H1 (cell line): ENCODE measurements around the gene PLAC9. TPM values are rescaled to one million over a fixed set of nuclear protein-coding genes. Genes with fewer than 3 reads are reported as not detected.

Source experiments
- CTCF ChIA-PET: fragments of 300-600 bp; sonication (Branson Sonifier 250); formaldehyde crosslinking; loops from one replicate; lab custom pipeline; 2021; ENCODE audit not compliant: partially characterized antibody; lab: Charles Lee
- POLR2A ChIA-PET: fragments of 300-600 bp; sonication (Branson Sonifier 250); formaldehyde crosslinking; loops from one replicate; lab custom pipeline; 2021; ENCODE audit warnings: inconsistent platforms; ENCODE audit not compliant: partially characterized antibody; lab: Charles Lee
- DNase-seq, 2 experiments: peaks; one replicate each; pipeline versions ENCODE4 v3.0.0 to v3.0.0-alpha.2; 2010 to 2022; ENCODE audit warnings: low spot score in 2 of 2, low read depth in 1 of 2, mixed read lengths in 1 of 2
- FAIRE-seq: peaks from 2 replicates; lab custom pipeline; 2011; peaks lifted over from hg19 to GRCh38; lab: Jason Lieb, UNC
- H2AFZ ChIP-seq: 2 replicates; pipeline ENCODE4 v1.8.1; 2012; ENCODE audit warnings: low read length, inconsistent platforms
- H2AK5ac ChIP-seq: 2 replicates; pipeline ENCODE4 v1.6.1; 2013; ENCODE audit warnings: low read depth, low read length
- H2BK120ac ChIP-seq: replicated peaks from 2 replicates; pipeline ENCODE3; 2013; ENCODE audit warnings: low read depth, low read length, inconsistent platforms
- H2BK12ac ChIP-seq: 2 replicates; pipeline ENCODE4 v1.6.1; 2013; ENCODE audit warnings: low read depth, low read length
- H2BK15ac ChIP-seq: 2 replicates; pipeline ENCODE4 v1.6.1; 2013; ENCODE audit warnings: low read length
- H2BK20ac ChIP-seq: 2 replicates; pipeline ENCODE4 v1.6.1; 2013; ENCODE audit warnings: low read length
- H2BK5ac ChIP-seq: 2 replicates; pipeline ENCODE4 v1.6.1; 2013; ENCODE audit warnings: low read depth, low read length
- H3K14ac ChIP-seq: 2 replicates; pipeline ENCODE4 v1.6.1; 2013; ENCODE audit warnings: inconsistent platforms; ENCODE audit not compliant: insufficient read length
- H3K18ac ChIP-seq: 2 replicates; pipeline ENCODE4 v1.6.1; 2013; ENCODE audit warnings: low read length; ENCODE audit errors: extremely low read depth
- H3K23ac ChIP-seq: 2 replicates; pipeline ENCODE4 v1.6.1; 2013; ENCODE audit warnings: inconsistent platforms; ENCODE audit not compliant: insufficient read length
- H3K23me2 ChIP-seq: 2 replicates; pipeline ENCODE4 v1.6.1; 2013; ENCODE audit warnings: low read depth, low read length
- H3K27ac ChIP-seq: 2 replicates; pipeline ENCODE4 v1.6.1; 2011; ENCODE audit warnings: low read depth, low read length, inconsistent platforms
- H3K27me3 ChIP-seq, 4 experiments: replicated peaks in 1 of 4; 1 replicate in 1 of 4; 2 replicates in 3 of 4; pipeline versions ENCODE4 v1.6.1 to v1.8.1; 2011 to 2013; ENCODE audit warnings: low read length in 3 of 4, mild to moderate bottlenecking in 3 of 4, inconsistent platforms in 2 of 4, mixed read lengths in 2 of 4, moderate library complexity in 1 of 4; ENCODE audit not compliant: control insufficient read depth in 3 of 4, insufficient read depth in 3 of 4; ENCODE audit errors: extremely low read depth in 1 of 4
- H3K36me3 ChIP-seq, 4 experiments: 2 replicates each; pipeline versions ENCODE4 v1.6.1 to v1.8.1; 2011 to 2013; ENCODE audit warnings: mild to moderate bottlenecking in 4 of 4, low read length in 3 of 4, moderate library complexity in 2 of 4, control low read depth in 1 of 4, inconsistent platforms in 1 of 4; ENCODE audit not compliant: insufficient read depth in 4 of 4, control insufficient read depth in 2 of 4
- H3K4ac ChIP-seq: replicated peaks from 2 replicates; pipeline ENCODE3; 2013; ENCODE audit warnings: low read length, low read depth, mixed read lengths, inconsistent platforms; ENCODE audit not compliant: insufficient read length
- H3K4me1 ChIP-seq, 4 experiments: replicated peaks in 1 of 4; 1 replicate in 1 of 4; 2 replicates in 3 of 4; pipeline versions ENCODE4 v1.6.1 to v1.8.1; 2011 to 2013; ENCODE audit warnings: low read length in 3 of 4, inconsistent platforms in 2 of 4, mixed read lengths in 1 of 4; ENCODE audit not compliant: insufficient read depth in 4 of 4, control insufficient read depth in 3 of 4
- H3K4me2 ChIP-seq, 2 experiments: 2 replicates each; pipeline versions ENCODE4 v1.6.1 to v1.8.1; 2011 to 2013; ENCODE audit warnings: low read depth in 2 of 2, low read length in 2 of 2, control low read depth in 1 of 2, inconsistent platforms in 1 of 2, mild to moderate bottlenecking in 1 of 2; ENCODE audit not compliant: insufficient read depth in 1 of 2
- H3K4me3 ChIP-seq, 4 experiments: fragments of 200-600, 300-600 bp in 1 of 4; sonication (generic), shearing (Covaris generic), sonication (Bioruptor Twin) in 1 of 4; 2 replicates each; pipeline versions ENCODE4 v1.5.1 to v1.8.1; 2011 to 2016; ENCODE audit warnings: low read length in 4 of 4, low read depth in 3 of 4, control low read depth in 2 of 4, inconsistent platforms in 2 of 4, mild to moderate bottlenecking in 2 of 4, mixed read lengths in 1 of 4, moderate library complexity in 1 of 4; ENCODE audit not compliant: insufficient read depth in 2 of 4; ENCODE audit errors: extremely low read depth in 1 of 4
- H3K56ac ChIP-seq: replicated peaks from 2 replicates; pipeline ENCODE3; 2013; ENCODE audit warnings: low read depth, mild to moderate bottlenecking, mixed read lengths, low read length, inconsistent platforms; ENCODE audit not compliant: insufficient read length
- H3K79me1 ChIP-seq: 2 replicates; pipeline ENCODE4 v1.6.1; 2013; ENCODE audit warnings: low read depth, low read length, control low read depth
- H3K79me2 ChIP-seq, 2 experiments: 2 replicates each; pipeline versions ENCODE4 v1.6.1 to v1.8.1; 2012 to 2013; ENCODE audit warnings: low read length in 2 of 2, mild to moderate bottlenecking in 2 of 2, inconsistent platforms in 1 of 2; ENCODE audit not compliant: insufficient read depth in 2 of 2, control insufficient read depth in 1 of 2
- H3K9ac ChIP-seq, 4 experiments: replicated peaks in 1 of 4; 1 replicate in 1 of 4; 2 replicates in 3 of 4; pipeline versions ENCODE4 v1.6.1 to v1.8.1; 2011 to 2013; ENCODE audit warnings: low read depth in 3 of 4, low read length in 3 of 4, control low read depth in 2 of 4, mild to moderate bottlenecking in 2 of 4, moderate library complexity in 2 of 4, inconsistent platforms in 1 of 4; ENCODE audit errors: extremely low read depth in 1 of 4
- H3K9me3 ChIP-seq, 2 experiments: 2 replicates each; pipeline versions ENCODE4 v1.6.1 to v1.8.1; 2012 to 2013; ENCODE audit warnings: mild to moderate bottlenecking in 2 of 2, moderate library complexity in 2 of 2, control low read depth in 1 of 2, inconsistent platforms in 1 of 2, low read depth in 1 of 2, low read length in 1 of 2, mixed read lengths in 1 of 2; ENCODE audit not compliant: insufficient read depth in 2 of 2
- H4K20me1 ChIP-seq, 2 experiments: replicated peaks in 1 of 2; 2 replicates each; pipeline versions ENCODE3 to v1.8.1; 2011 to 2013; ENCODE audit warnings: inconsistent platforms in 2 of 2, low read length in 2 of 2, mild to moderate bottlenecking in 1 of 2; ENCODE audit not compliant: insufficient read depth in 2 of 2, control insufficient read depth in 1 of 2
- H4K5ac ChIP-seq: 2 replicates; pipeline ENCODE4 v1.6.1; 2013; ENCODE audit warnings: low read length, low read depth, mixed read lengths, inconsistent platforms; ENCODE audit not compliant: insufficient read length
- H4K8ac ChIP-seq: 2 replicates; pipeline ENCODE4 v1.8.0; 2013; ENCODE audit warnings: mild to moderate bottlenecking, moderate library complexity, low read length, inconsistent platforms; ENCODE audit not compliant: insufficient read depth; ENCODE audit errors: extremely low read depth
- H4K91ac ChIP-seq: replicated peaks from 2 replicates; pipeline ENCODE3; 2013; ENCODE audit warnings: low read length, mixed read lengths, inconsistent platforms; ENCODE audit not compliant: insufficient read length
- SIN3A ChIP-seq, 2 experiments: IDR thresholded peaks in 1 of 2; conservative IDR thresholded peaks in 1 of 2; 2 replicates each; pipeline ENCODE4 v1.6.1; 2011 to 2012; ENCODE audit warnings: low read length in 2 of 2, improper control_type of control experiment in 1 of 2, low read depth in 1 of 2, mild to moderate bottlenecking in 1 of 2
- SP1 ChIP-seq: IDR thresholded peaks from 2 replicates; pipeline ENCODE4 v1.6.1; 2011; ENCODE audit warnings: low read depth, low read length
- TAF1 ChIP-seq: IDR thresholded peaks from 2 replicates; pipeline ENCODE4 v1.6.1; 2011; ENCODE audit warnings: mild to moderate bottlenecking, low read depth, low read length
- WGBS, 2 experiments: shearing (Covaris generic) in 1 of 2; methylation state at CpG; one replicate each; pipeline versions ENCODE4 v1.1.6 to v1.1.7; 2013 to 2015; ENCODE audit warnings: low lambda C conversion rate in 2 of 2, mixed read lengths in 2 of 2, inconsistent platforms in 1 of 2, low coverage in 1 of 2, missing lambda C conversion rate in 1 of 2; ENCODE audit not compliant: insufficient replicate concordance in 2 of 2, insufficient coverage in 1 of 2, insufficient read length in 1 of 2; ENCODE audit errors: extremely low coverage in 1 of 2, missing lambda C conversion rate in 1 of 2; 5-methylcytosine and 5-hydroxymethylcytosine counted together
- polyA plus RNA-seq, 7 experiments: library from polyadenylated mRNA; depleted of rRNA in 3 of 7; stranded (reverse) in 5 of 7; unstranded in 2 of 7; fragments of >200 nt in 5 of 7; fragments of 200-250 nt in 2 of 7; gene quantifications; 1 replicate in 5 of 7; 2 replicates in 1 of 7; 4 replicates in 1 of 7; pipeline versions ENCODE4 v1.2.1 to v1.2.3, GENCODE V29; 2011 to 2013; ENCODE audit warnings: missing spikeins in 2 of 7, mixed read lengths in 2 of 7
- total RNA-seq: library from RNA; stranded (reverse); fragmentation: NEBNext Ultra II Directional; extraction: Animal tissue kit (Norgen Biotek cat#: 25700); gene quantifications from 2 replicates; pipeline ENCODE4 v1.2.1, GENCODE V29; 2021
- TF ChIP-seq, protein P1 (sequence below), 3 experiments: IDR thresholded peaks; 1 replicate in 2 of 3; 2 replicates in 1 of 3; pipeline versions ENCODE4 v1.5.1 to v1.6.1; 2011; ENCODE audit warnings: low read length in 3 of 3, mild to moderate bottlenecking in 3 of 3, inconsistent platforms in 2 of 3, low read depth in 1 of 3, moderate library complexity in 1 of 3; ENCODE audit not compliant: insufficient read depth in 1 of 3; ENCODE audit errors: control extremely low read depth in 1 of 3

PLAC9 gene
- total and polyA plus RNA-seq, 2 of the 8 experiments (the other 6 are each of a cell fraction or from before 2014, with no cell fraction given): 8.4 to 16.7 TPM

DNA sequence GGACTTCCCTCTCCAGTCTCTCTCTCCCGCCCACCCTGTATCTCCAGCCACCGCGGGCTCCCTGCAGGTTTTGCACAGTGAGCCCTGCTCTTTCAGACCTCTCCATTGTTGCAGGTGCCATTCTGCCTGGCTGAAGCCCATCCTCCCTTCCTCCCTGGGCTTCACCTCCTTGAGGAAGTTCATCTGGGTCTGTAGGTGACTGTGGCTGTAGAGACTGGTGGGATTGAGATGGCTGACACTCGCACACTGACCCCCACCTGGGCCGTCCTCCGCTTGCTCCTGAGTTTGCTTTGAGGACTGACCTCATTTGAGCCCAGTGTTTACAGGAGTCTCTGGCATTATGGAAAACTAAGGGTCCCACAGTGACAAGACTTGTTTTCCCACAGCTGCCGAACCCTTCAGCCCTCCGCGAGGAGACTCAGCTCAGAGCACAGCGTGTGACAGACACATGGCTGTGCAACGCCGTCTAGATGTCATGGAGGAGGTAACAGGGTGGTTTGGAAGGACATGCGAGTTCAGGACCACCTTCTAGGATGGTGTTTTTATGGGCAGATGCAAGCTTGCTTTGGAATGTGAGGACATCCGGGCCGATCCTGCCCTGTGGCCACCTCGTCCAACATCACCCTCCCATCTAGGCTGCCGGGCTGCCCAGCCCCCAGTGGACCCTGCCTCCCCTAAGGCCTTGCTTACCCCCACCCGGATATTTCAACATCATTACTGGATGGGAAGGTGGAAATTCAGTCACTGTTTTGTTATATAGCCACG, 9.3 kb downstream of the PLAC9 start:
- Histone ChIP-seq H3K4me2 (no peak overlapping the region), H3K14ac (no peak overlapping the region), H4K91ac (no peak overlapping the region), H3K27ac (no peak overlapping the region), H3K23me2 (no peaks in the 10 kb centered on the region), H3K4me3 (no peak overlapping the region), H2BK20ac (no peak overlapping the region), H4K8ac (no peak overlapping the region), H4K20me1 (no peaks in the 10 kb centered on the region), H2BK120ac (no peak overlapping the region), H2BK12ac (no peak overlapping the region), H3K23ac (no peak overlapping the region), H2AFZ (no peak overlapping the region), H3K9me3 (no peaks in the 10 kb centered on the region), H2BK15ac (no peak overlapping the region), H4K5ac (no peak overlapping the region), H2BK5ac (no peak overlapping the region), H3K4ac (no peak overlapping the region), H3K36me3 (no peaks in the 10 kb centered on the region), H3K18ac (no peak overlapping the region), H3K79me2 (no peaks in the 10 kb centered on the region), H3K79me1 (no peaks in the 10 kb centered on the region), H3K56ac (no peak overlapping the region), H3K27me3 (no peaks in the 10 kb centered on the region), H2AK5ac (peak overlapping the region; percentile 82; the same call in 1 of the 2 replicates), H3K4me1 (peaks cover 0 to 5% (median 0%) of the 10 kb centered on the region in 4 experiments; a peak in 2 of 7 replicates), H3K9ac (no peak overlapping the region)
- FAIRE-seq (no peak), DNase-seq (no peak)
- WGBS, 2 experiments: 89% methylated on average over 19 of the region's 19 CpGs; no CpG with 5 or more reads in 1 of the 2 experiments
- POLR2A ChIA-PET: no interaction called here
- TF ChIP-seq, protein P1, sequence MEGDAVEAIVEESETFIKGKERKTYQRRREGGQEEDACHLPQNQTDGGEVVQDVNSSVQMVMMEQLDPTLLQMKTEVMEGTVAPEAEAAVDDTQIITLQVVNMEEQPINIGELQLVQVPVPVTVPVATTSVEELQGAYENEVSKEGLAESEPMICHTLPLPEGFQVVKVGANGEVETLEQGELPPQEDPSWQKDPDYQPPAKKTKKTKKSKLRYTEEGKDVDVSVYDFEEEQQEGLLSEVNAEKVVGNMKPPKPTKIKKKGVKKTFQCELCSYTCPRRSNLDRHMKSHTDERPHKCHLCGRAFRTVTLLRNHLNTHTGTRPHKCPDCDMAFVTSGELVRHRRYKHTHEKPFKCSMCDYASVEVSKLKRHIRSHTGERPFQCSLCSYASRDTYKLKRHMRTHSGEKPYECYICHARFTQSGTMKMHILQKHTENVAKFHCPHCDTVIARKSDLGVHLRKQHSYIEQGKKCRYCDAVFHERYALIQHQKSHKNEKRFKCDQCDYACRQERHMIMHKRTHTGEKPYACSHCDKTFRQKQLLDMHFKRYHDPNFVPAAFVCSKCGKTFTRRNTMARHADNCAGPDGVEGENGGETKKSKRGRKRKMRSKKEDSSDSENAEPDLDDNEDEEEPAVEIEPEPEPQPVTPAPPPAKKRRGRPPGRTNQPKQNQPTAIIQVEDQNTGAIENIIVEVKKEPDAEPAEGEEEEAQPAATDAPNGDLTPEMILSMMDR (IDR thresholded peaks at IDR 0.05; ENCODE audit: control extremely low read depth in 1 of 3, insufficient read depth in 1 of 3, low read depth in 1 of 3, low read length in 3 of 3): no peak
- no peak for TF ChIP-seq TAF1
- no peak for TF ChIP-seq SP1
- TF ChIP-seq SIN3A (conservative IDR thresholded peaks at IDR 0.05 in 1 of 2, IDR thresholded peaks at IDR 0.05 in 1 of 2; ENCODE audit: low read depth in 1 of 2, low read length in 2 of 2): no peak
- CTCF ChIA-PET: interaction anchor here (1.0 to 6.6 kb wide), 12 partner anchors 9 to 111 kb away, joined by 3 to 75 read pairs (median 5); no protein-coding TSS in a partner anchor
